ENCODE data around the gene C17orf75.
"Not testable (repeated sequence)": the region's sequence is repeated elsewhere in the genome, so short reads cannot be mapped to it uniquely, and the experiment has no call there.

C17orf75 gene

GRCh38 chr17:32341857-32342602 lies at the start of gene C17orf75:
TSS of gene C17orf75 (minus strand) at chr17:32342173. CDS start at chr17:32342139, 34 bp downstream.
- peak; percentile 80 for DNase-seq

GRCh38 chr17:32388613-32389459 lies 46.9 kb upstream of the C17orf75 start:
- no peak for DNase-seq

GRCh38 chr17:32388128-32388527 lies 46.2 kb upstream of the C17orf75 start:
- not testable (repeated sequence) for DNase-seq

GRCh38 chr17:32386844-32387243 lies 44.9 kb upstream of the C17orf75 start:
- no peak for DNase-seq

- no peak for DNase-seq
Observed at GRCh38 chr17:32385971-32386370, 44.0 kb upstream of the C17orf75 start.

GRCh38 chr17:32385121-32385520 lies 43.1 kb upstream of the C17orf75 start:
- DNase-seq: no peak

- no peak for DNase-seq
Observed at GRCh38 chr17:32383926-32384434, 42.0 kb upstream of the C17orf75 start.

- DNase-seq: no peak
Observed at GRCh38 chr17:32382526-32383223, 40.7 kb upstream of the C17orf75 start.

GRCh38 chr17:32370426-32370825 lies 28.5 kb upstream of the C17orf75 start:
- no peak for DNase-seq

GRCh38 chr17:32361270-32361669 lies 19.3 kb upstream of the C17orf75 start:
- no peak for DNase-seq

- DNase-seq: no peak
Observed at GRCh38 chr17:32357615-32358014, 15.6 kb upstream of the C17orf75 start.

- no peak for DNase-seq
Observed at GRCh38 chr17:32356750-32357149, 14.8 kb upstream of the C17orf75 start.

GRCh38 chr17:32356378-32356743 lies 14.4 kb upstream of the C17orf75 start:
- no peak for DNase-seq

GRCh38 chr17:32355649-32356377 lies 13.8 kb upstream of the C17orf75 start:
- no peak for DNase-seq

GRCh38 chr17:32352734-32353133 lies 10.8 kb upstream of the C17orf75 start:
- not testable (repeated sequence) for DNase-seq

- peak; percentile 71 for DNase-seq
Observed at GRCh38 chr17:32350666-32351418, 8.9 kb upstream of the C17orf75 start.

GRCh38 chr17:32349854-32350665 lies 8.1 kb upstream of the C17orf75 start, which contains the start of gene ZNF207:
TSS of gene ZNF207 (plus strand) at chr17:32350157. CDS start at chr17:32350286, 129 bp downstream.
- DNase-seq: peak; percentile 97

- no peak for DNase-seq
Observed at GRCh38 chr17:32349503-32349853, 7.5 kb upstream of the C17orf75 start.

- no peak for DNase-seq
Observed at GRCh38 chr17:32348483-32348800, 6.5 kb upstream of the C17orf75 start.

- no peak for DNase-seq
Observed at GRCh38 chr17:32345951-32346600, 4.1 kb upstream of the C17orf75 start.
